NCI-H2081 treated with DMSO at 0.1 percent for 48 hours (cell line): ENCODE results near the gene CRISPLD2.
"Not testable (repeated sequence)": the region's sequence is repeated elsewhere in the genome, so short reads cannot be mapped to it uniquely, and the experiment has no call there.

Experiments used
- DNase-seq: peaks from one replicate; lab custom pipeline; 2025; lab: John Stamatoyannopoulos, UW

Gene CRISPLD2

DNA sequence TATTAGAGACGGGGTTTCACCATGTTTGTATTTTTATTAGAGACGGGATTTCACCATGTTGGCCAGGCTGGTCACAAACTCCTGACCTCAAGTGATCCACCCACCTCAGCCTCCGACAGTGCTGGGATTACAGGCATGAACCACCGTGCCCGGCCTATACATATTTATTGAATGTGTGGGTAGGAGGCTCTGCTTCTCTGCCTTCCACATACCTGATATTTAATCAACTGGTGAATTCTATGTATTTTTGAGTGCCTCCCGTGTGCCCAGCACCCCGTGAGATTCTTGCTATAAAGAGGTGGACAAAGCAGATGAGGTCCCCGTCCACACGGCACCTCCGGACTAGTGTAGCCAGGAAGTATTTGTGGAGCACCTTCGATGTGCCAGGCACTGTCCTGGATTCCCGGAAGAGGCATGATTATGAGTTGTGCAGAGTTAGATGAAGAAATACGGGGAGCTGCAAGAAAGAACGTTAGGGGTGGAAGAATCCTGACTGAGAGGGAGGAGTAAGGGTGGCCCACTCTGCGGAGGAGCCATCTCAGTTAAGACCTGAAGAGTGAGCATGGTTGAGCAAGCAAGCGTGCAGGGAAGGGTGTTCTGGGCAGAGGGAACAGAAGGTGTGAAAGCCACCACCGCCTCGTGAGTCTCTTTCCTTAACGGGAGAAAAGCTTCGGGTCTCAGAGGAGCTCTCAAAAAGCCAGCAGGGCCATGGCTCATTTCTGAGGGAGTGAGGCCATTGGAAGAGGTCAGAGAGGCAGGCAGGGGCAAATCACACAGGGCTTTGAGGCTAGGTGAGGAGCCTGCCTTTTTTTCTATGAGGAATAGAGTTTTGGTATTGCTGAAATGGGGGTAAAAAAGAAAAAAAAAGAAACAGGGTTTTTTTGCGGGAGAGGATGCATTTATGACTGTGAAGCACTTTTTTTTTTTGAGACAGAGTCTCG lies 21.2 kb downstream of the CRISPLD2 start:
- DNase-seq = no peak

DNA sequence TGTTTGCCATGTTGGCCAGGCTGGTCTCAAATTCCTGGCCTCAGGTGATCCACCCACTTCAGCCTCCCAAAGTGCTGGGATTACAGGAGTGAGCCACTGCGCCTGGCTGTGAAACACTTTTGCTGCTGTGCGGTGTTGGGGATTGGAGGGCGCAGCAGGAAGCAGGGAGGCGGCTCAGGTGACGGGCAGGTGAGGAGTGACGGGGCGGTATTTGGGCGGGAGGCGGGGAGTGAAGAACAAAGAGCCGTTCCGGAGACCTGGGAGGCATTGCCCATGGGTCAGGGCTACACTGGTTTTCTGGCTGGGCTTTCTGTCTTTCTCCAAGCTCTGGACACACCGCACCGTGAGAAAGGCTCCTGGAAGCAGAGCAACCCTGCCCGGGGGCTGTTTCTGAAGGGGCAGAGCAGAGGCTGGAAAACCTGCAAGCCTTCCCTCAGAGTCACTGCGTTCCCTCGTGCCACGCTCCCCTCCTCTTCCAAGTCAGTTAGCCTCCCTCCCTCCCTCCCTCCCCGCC lies 22.1 kb downstream of the CRISPLD2 start:
- DNase-seq = peak; percentile 37

DNA sequence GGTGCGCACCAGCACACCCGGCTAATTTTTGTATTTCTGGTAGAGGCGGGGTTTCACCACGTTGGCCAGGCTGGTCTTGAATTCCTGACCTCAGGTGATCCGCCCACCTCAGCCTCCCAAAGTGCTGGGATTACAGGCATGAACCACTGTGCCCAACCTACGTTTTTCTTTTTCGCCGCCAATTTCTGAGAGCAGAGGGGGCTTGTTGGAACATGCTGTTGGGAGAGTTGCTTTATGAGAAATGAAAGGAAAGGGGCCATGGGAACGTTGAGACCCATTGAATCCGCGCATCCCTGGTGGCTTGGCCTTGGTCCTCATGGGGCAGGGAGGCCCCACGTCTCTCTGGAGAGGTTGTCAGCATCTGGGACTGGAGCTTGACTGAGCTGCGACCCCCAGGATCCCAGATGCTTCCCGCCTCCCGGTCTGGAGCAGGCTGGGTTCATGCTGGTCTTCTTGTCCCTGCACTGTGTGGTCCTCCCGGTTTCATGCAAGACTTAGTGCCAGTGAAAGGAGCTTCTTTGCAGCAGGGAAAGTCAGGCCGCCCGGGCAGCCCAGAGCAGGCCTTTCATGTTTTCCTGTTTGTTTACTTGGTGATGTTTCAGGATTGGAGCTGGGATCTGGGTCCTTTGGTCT lies 22.8 kb downstream of the CRISPLD2 start:
- DNase-seq = no peak

DNA sequence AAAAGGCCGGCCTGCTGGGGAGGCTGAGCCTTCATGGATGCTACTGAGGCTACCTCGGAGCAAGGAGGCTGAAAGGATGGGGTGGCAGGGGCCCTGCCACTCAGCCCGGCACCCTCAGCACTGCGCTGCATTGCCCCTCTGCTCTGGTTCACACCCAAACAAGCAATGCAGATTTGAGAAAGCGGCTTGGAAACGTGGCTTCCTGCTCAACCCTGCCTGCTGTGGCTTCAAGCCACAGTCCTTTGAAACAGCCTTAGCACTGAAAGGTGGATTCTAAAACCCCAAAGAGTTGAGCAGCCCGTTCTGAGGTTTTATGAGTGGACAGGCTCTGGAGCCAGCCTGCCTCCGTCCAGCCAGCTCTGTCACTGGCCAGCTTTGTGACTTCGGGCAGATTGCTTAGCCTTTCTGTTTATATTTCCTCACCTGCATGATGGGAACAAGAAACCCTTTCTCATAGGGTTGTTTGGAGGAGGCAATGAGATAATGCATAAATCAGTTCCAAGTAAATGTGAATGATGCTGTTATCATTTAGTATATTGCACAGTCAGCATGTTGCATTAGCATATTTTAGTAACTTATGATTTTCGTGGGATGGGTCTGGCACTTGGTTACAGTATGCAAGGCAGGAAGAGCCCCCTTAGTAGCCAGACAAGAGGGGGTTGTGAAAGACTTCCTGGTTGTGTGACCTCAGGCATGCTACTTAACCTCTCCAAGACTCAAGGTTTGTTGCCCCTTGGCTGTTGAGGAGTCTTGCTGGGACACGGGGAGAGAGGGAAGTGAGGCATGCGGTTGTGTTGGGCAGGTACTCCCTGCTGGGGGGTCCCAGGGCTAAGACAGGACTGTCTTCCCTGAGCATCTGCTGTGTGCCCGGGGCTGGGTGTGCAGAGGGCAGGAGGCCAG lies 23.6 kb downstream of the CRISPLD2 start:
- DNase-seq = no peak

- no peak for DNase-seq
Measured at GRCh38 chr16:84844049-84844350, 24.2 kb downstream of the CRISPLD2 start.

DNA sequence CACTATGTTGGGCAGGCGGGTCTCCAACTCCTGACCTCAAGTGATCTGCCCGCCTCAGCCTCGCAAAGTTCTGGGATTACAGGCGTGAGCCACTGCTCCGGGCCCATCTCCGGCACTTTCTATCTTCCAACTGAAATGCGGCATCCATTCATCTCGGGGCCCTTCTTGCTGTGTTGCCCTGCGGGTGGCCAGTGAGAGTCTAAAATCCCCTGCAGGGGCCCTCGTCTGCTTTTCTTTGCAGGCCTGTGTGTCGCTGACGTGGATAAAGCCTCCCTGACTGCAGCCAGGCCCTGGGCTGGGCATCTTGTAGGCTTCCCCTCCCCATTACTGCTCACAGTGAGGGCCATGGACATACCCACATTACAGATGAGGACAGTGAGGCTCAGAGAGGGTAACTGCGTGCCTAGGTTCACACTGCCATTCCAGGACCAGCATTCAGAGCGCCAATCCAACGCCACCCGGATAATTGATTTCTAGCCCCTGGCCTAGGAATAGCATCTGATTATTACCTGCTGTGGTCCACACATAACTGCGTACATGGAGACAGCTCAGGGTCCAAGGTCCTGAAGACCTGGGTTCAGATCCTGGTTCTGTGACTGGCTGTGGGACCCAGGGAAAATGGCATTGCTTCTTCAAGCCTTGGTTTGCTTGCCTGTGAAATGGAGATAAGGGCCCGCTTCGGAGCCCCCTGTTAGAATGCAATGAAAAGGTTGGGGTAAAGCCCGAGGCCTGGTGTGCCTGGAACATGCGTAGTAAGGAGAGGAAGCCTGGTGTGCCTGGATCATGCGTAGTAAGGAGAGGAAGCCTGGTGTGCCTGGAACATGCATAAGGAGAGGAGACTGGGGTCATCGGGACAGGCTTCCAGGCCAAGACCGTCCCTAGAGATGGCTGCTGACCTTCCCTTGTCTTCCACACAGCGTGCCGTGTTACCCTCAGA lies 25.0 kb downstream of the CRISPLD2 start:
- DNase-seq = no peak

- no peak for DNase-seq
Measured at GRCh38 chr16:84845496-84846002, 25.8 kb downstream of the CRISPLD2 start.

DNA sequence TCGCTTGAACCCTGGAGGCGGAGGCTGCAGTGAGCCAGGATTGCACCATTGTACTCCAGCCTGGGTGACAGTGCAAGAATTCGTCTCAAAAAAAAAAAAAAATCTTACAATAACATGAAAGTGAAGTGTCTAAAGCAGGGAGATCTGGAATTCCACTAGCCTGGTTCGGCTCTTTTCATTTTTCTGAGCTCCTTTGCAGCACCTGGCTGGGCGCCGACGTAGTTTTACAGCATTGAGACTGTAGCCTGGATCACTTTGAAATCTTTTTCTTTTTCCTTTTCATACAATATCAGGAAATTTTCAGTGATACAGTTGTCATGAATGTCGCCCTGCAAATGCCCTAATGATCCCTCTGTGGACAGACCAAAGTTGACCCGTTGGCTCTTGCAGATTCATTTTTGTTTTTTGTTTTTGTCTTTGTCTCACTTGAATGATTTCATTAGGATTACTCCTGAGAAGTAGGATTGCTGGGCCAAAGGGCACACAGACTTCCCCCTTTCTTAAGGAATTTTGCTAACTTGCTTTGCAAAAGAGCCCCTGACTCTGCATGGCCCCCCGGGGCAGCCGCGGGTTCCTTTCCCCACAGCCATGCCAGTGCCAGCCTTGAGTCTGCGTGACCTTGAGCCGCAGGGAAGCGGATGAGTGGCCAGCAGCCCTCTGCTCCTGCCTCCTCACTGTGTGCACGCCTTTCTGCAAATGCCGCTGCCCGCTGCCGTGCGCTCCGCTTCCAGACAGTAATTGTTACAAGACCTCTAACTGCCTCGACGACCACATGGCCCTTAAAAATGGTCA lies 28.0 kb downstream of the CRISPLD2 start:
- no peak for DNase-seq

DNA sequence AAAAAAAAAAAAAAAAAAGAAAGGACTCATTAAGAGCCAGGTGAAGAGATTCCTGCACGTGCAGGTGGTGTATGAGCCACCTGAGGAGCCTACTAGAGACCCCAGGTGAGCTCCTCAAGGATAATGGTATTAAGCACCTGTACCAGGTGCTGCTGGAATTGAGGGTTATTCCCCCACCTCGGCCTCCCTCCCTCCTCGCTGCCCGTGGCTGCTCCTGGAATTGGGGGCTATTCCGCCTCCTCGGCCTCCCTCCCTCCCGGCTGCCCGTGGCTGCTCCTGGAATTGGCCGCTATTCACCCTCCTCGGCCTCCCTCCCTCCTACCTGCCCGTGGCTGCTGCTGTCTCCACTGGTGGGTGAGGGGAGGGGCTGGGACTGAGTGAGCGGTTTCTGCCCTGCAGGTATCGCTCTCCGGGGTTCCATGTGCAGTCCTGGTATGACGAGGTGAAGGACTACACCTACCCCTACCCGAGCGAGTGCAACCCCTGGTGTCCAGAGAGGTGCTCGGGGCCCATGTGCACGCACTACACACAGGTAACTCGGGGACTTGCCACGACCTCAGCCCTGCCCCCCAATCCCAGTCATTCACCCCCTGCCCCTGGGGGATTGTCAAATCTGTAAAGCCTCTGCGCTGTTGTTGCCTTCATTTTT lies 29.3 kb downstream of the CRISPLD2 start:
- no peak for DNase-seq

DNA sequence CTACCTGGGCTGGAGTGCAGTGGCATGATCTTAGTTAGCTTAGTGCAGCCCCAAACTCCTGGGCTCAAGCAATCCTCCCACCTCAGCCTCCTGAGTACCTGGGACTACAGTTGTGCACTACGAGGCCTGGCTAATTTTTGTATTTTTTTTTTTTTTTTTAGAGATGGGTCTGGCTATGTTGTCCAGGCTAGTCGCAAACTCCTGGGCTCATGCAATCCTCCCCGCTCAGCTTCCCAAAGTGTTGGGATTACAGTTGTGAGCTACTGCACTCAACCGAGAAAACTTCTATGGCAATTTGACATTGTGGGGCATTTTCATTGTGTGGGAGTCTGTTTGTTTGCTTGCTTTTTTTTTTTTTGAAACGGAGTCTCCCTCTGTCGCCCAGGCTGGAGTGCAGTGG lies 30.0 kb downstream of the CRISPLD2 start:
- DNase-seq = no peak

DNA sequence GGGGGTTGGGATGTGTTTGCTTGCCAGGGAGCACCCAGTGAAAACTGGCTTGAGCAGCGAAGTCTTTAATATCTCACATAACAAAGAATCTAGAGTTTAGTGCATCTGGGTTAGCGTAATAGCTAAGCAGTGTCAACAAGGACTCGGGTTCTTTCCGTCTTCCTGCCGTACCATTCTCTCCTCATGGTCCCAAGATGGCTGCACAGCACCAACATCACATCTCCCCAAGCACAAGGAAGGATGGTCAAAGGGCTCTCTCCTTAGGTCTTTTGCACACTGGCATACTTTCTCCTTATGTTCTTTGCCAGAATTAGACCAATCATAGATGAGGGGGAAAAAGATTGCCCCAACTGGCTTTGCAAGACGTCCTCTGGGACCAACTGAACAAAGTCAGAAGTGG lies 30.9 kb downstream of the CRISPLD2 start:
- no peak for DNase-seq

- no peak for DNase-seq
Measured at GRCh38 chr16:84851192-84852127, 31.7 kb downstream of the CRISPLD2 start.

DNA sequence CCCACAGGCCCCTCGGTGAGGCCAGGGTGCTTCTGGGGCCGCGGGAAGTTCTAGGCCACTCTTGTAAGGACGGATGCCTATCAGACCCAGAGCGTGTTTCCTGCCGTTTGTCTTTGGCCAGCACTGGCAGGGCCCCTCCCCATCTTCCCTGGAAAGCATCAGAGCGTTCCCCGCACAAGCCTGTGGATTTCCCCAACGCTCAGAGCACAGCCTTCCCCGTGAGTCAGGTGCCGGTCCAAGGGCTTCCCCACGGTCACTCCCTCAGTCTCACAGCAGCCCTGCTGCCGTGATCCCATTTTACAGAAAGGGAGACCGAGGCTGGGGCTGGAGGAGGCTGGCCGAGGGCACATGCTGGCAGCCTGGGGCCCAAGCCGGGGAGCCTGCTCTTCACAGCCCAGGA lies 33.7 kb downstream of the CRISPLD2 start:
- no peak for DNase-seq

GRCh38 chr16:84854759-84855158 lies 35.0 kb downstream of the CRISPLD2 start:
- DNase-seq = no peak

GRCh38 chr16:84855435-84856202 lies 35.8 kb downstream of the CRISPLD2 start:
- DNase-seq = not testable (repeated sequence)

DNA sequence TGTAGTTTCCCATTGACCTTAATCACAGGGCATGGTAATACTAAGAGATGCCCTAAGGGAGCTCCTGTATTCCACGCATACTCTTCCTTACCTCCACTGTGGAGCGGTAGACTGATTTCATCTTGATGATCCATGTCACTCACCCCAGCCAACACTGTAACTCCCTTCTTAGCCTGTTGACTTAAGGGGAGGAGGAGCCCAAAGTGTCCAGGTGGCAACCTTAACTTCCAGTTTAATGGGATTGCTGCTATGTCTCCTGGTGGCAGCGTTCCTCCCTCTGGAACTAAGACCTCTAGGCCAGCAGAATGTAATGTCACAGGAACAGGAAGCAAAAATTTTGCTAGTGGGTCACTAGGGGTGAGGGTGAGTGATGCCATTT lies 36.4 kb downstream of the CRISPLD2 start:
- not testable (repeated sequence) for DNase-seq

GRCh38 chr16:84856811-84857210 lies 37.0 kb downstream of the CRISPLD2 start:
- DNase-seq = not testable (repeated sequence)

DNA sequence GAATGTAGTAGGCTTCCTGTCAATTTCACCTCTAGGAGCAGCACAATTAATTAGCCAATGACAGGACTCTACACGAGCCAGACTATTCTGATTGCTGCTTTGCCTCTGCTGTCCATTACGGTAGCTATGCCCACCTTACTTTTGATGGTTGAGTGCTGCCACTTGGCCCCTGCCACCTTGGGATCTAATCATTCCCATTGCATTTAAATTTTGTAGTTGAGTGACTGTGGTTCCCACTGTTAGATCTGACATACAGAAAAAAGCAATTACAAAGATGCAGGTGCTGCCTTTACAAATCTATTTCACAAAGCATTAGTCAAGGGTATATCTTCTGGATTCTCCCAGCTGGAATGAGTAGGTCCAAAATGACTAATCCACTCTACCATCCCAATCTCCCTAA lies 39.9 kb downstream of the CRISPLD2 start:
- DNase-seq = no peak
